Measurements from ENCODE around the gene OR5V1. TPM values are rescaled to one million over a fixed set of nuclear protein-coding genes. Genes with fewer than 3 reads are reported as not detected.

The OR5V1 gene
- total and polyA plus RNA-seq, 9 of the 15 experiments (the other 6 are each of a cell fraction or from before 2014, with no cell fraction given) = not detected

DNA sequence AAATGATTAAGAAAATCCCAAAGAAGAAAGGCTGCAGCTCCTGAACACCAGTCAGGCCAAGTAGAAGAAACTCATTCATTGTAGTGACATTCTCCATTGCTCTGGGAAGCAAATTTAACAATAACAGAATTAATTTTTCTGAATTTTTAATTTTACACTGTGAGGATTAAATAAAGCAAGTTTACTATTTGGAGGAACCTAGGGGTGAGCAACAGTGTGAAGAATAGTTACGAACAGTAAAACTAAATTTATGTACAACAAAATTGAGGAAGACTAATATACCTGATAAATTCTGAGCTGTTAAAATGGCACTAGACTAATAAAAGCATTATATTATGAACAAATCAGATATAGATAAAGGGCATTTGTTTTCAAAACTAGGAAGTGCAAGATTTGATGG is 6.5 kb upstream of the OR5V1 start, which contains the start of gene OR12D3:
Gene OR12D3, minus strand, starts transcription at position 101 of the 400 bp plus-strand sequence. Its CDS starts 4 bp downstream, at position 97.
- CTCF ChIA-PET (ENCODE audit: low intra/inter-chr PET ratio) = no interaction called here
- FAIRE-seq (no peak), DNase-seq (ENCODE audit: extremely low read depth in 1 of 4, low spot score in 3 of 4) (no peak), ATAC-seq (no peak)
- H3K9ac ChIP-seq (ENCODE audit: insufficient read depth in 1 of 2, low read depth in 2 of 2, low read length in 2 of 2) = no peak within 1 kb of the TSS
- no peaks in the 10 kb centered on the region for H3K79me2 ChIP-seq (ENCODE audit: control insufficient read depth, insufficient read depth, low read length)
- POLR2A ChIA-PET = no interaction called here
- in situ Hi-C loops (cut with MboI) = no loop called here
- H3K9me3 ChIP-seq (replicated peaks; ENCODE audit: control insufficient read depth, insufficient read depth, low read depth, low read length) = no peaks in the 10 kb centered on the region
- no peak within 1 kb of the TSS for H3K4me3 ChIP-seq
- peaks cover 2 to 3% of the 10 kb centered on the region in 2 experiments; a peak in 1 of 5 replicates for H3K27me3 ChIP-seq (ENCODE audit: control insufficient read depth in 2 of 2, insufficient read depth in 2 of 2, low read length in 2 of 2)
- BruUV-seq (replicated peaks) = no TSS peak
- H3K36me3 ChIP-seq (ENCODE audit: control insufficient read depth, insufficient read depth, low read length) = no peaks in the 10 kb centered on the region
- H3K9me1 ChIP-seq (ENCODE audit: control insufficient read depth, insufficient read depth, low read length) = no peaks in the 10 kb centered on the region
- no peak within 1 kb of the TSS for H2AFZ ChIP-seq (ENCODE audit: low read depth, low read length)
- H3K4me1 ChIP-seq (replicated peaks in 1 of 2; ENCODE audit: control insufficient read depth in 2 of 2, insufficient read depth in 2 of 2, low read length in 2 of 2) = no peaks in the 10 kb centered on the region
- intact Hi-C loops (cut with micrococcal nuclease) = no loop called here
- no peak within 1 kb of the TSS for H3K4me2 ChIP-seq (ENCODE audit: insufficient read depth, low read length)
- 0% methylated on average over 1 of the region's 1 CpG for WGBS (ENCODE audit: insufficient coverage, low coverage, missing lambda C conversion rate)
- no peaks in the 10 kb centered on the region for H4K20me1 ChIP-seq (replicated peaks; ENCODE audit: control insufficient read depth, insufficient read depth, low read length)
- H3K27ac ChIP-seq (ENCODE audit: extremely low read depth, low read depth, low read length) = no peak within 1 kb of the TSS
- TF ChIP-seq TCF3 (CRISPR knock-in tag; IDR thresholded peaks at IDR 0.05) = no peak
- TF ChIP-seq, protein P1, sequence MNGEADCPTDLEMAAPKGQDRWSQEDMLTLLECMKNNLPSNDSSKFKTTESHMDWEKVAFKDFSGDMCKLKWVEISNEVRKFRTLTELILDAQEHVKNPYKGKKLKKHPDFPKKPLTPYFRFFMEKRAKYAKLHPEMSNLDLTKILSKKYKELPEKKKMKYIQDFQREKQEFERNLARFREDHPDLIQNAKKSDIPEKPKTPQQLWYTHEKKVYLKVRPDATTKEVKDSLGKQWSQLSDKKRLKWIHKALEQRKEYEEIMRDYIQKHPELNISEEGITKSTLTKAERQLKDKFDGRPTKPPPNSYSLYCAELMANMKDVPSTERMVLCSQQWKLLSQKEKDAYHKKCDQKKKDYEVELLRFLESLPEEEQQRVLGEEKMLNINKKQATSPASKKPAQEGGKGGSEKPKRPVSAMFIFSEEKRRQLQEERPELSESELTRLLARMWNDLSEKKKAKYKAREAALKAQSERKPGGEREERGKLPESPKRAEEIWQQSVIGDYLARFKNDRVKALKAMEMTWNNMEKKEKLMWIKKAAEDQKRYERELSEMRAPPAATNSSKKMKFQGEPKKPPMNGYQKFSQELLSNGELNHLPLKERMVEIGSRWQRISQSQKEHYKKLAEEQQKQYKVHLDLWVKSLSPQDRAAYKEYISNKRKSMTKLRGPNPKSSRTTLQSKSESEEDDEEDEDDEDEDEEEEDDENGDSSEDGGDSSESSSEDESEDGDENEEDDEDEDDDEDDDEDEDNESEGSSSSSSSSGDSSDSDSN (IDR thresholded peaks at IDR 0.05; ENCODE audit: borderline replicate concordance in 1 of 2, low read depth in 2 of 2, low read length in 2 of 2) = no peak
- TF ChIP-seq, protein P2, sequence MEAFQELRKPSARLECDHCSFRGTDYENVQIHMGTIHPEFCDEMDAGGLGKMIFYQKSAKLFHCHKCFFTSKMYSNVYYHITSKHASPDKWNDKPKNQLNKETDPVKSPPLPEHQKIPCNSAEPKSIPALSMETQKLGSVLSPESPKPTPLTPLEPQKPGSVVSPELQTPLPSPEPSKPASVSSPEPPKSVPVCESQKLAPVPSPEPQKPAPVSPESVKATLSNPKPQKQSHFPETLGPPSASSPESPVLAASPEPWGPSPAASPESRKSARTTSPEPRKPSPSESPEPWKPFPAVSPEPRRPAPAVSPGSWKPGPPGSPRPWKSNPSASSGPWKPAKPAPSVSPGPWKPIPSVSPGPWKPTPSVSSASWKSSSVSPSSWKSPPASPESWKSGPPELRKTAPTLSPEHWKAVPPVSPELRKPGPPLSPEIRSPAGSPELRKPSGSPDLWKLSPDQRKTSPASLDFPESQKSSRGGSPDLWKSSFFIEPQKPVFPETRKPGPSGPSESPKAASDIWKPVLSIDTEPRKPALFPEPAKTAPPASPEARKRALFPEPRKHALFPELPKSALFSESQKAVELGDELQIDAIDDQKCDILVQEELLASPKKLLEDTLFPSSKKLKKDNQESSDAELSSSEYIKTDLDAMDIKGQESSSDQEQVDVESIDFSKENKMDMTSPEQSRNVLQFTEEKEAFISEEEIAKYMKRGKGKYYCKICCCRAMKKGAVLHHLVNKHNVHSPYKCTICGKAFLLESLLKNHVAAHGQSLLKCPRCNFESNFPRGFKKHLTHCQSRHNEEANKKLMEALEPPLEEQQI (IDR thresholded peaks at IDR 0.05) = no peak
- TF ChIP-seq ZNF778 (CRISPR knock-in tag; IDR thresholded peaks at IDR 0.05) = no peak
- no peak for TF ChIP-seq FOXJ2 (tag; IDR thresholded peaks at IDR 0.05)
- no peak for TF ChIP-seq HLTF (IDR thresholded peaks at IDR 0.05)
- no peak for TF ChIP-seq ZNF224 (CRISPR knock-in tag; IDR thresholded peaks at IDR 0.05)
- TF ChIP-seq, protein P3, sequence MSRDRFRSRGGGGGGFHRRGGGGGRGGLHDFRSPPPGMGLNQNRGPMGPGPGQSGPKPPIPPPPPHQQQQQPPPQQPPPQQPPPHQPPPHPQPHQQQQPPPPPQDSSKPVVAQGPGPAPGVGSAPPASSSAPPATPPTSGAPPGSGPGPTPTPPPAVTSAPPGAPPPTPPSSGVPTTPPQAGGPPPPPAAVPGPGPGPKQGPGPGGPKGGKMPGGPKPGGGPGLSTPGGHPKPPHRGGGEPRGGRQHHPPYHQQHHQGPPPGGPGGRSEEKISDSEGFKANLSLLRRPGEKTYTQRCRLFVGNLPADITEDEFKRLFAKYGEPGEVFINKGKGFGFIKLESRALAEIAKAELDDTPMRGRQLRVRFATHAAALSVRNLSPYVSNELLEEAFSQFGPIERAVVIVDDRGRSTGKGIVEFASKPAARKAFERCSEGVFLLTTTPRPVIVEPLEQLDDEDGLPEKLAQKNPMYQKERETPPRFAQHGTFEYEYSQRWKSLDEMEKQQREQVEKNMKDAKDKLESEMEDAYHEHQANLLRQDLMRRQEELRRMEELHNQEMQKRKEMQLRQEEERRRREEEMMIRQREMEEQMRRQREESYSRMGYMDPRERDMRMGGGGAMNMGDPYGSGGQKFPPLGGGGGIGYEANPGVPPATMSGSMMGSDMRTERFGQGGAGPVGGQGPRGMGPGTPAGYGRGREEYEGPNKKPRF (IDR thresholded peaks at IDR 0.05; ENCODE audit: low read depth, low read length) = no peak
- no peak for TF ChIP-seq FOS (IDR thresholded peaks at IDR 0.05; ENCODE audit: extremely low read depth, insufficient read length)
